ENCODE results near the gene SLC30A10.
A peak's percentile ranks its signal among the peaks of the same experiment; 100 is the strongest.
"Not testable (repeated sequence)": the region's sequence is repeated elsewhere in the genome, so short reads cannot be mapped to it uniquely, and the experiment has no call there.

SLC30A10 gene

GRCh38 chr1:219938706-219939105 is 10.3 kb upstream of the SLC30A10 start:
- DNase-seq, result peak; percentile 64
- TF ChIP-seq, protein P1, sequence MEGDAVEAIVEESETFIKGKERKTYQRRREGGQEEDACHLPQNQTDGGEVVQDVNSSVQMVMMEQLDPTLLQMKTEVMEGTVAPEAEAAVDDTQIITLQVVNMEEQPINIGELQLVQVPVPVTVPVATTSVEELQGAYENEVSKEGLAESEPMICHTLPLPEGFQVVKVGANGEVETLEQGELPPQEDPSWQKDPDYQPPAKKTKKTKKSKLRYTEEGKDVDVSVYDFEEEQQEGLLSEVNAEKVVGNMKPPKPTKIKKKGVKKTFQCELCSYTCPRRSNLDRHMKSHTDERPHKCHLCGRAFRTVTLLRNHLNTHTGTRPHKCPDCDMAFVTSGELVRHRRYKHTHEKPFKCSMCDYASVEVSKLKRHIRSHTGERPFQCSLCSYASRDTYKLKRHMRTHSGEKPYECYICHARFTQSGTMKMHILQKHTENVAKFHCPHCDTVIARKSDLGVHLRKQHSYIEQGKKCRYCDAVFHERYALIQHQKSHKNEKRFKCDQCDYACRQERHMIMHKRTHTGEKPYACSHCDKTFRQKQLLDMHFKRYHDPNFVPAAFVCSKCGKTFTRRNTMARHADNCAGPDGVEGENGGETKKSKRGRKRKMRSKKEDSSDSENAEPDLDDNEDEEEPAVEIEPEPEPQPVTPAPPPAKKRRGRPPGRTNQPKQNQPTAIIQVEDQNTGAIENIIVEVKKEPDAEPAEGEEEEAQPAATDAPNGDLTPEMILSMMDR (IDR thresholded peaks at IDR 0.05; ENCODE audit: low read depth, low read length), result no peak
- Histone ChIP-seq H3K27ac (no peak overlapping the region), H3K9me3 (ENCODE audit: severe bottlenecking) (no peaks in the 10 kb centered on the region), H3K36me3 (no peaks in the 10 kb centered on the region), H3K27me3 (ENCODE audit: insufficient read depth, low read depth, severe bottlenecking) (no peaks in the 10 kb centered on the region), H3K4me3 (ENCODE audit: low read depth, low read length) (no peak overlapping the region)

DNA sequence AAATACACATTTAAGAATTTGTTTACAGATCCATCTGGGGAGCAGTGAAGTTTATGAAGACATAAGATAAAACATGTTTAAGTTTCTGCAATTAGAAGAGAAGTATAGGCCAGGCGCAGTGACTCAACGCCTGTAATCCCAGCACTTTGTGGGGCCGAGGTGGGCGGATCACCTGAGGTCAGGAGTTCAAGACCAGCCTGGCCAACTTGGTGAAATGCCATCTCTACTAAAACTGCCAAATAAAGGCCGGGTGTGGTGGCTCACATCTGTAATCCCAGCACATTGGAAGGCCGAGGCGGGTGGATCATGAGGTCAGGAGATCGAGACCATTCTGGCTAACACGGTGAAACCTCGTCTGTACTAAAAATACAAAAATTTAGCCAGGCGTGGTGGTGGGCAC is 5.4 kb upstream of the SLC30A10 start:
- H3K27me3 ChIP-seq (ENCODE audit: insufficient read depth, low read depth, severe bottlenecking); H3K4me3 ChIP-seq (ENCODE audit: low read depth, low read length); H3K27ac ChIP-seq; H3K36me3 ChIP-seq; H3K9me3 ChIP-seq (ENCODE audit: severe bottlenecking); DNase-seq: not testable (repeated sequence)

DNA sequence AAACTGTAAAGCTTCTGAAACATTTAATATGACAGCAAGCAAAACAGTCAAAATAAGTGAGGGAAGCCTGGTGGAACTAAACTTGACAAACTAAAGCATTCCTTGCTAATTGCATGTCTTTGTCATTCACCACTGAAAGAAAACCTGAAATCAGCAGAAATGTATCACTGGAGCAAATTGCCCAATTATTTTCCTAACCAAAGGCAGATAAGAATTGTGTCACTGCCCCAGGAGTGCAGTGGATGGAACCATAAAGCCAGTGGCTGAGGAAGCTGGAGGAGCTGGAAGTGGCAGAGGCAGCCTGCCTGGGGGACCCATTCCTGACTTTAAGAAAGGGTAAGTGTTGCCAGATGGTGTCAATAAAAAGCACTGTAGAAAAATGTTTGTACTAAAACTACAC is 2.7 kb upstream of the SLC30A10 start:
- H3K36me3 ChIP-seq, result no peaks in the 10 kb centered on the region
- TF ChIP-seq, protein P1 (IDR thresholded peaks at IDR 0.05; ENCODE audit: low read depth, low read length), result no peak
- H3K27ac ChIP-seq, result no peak overlapping the region
- H3K27me3 ChIP-seq (ENCODE audit: insufficient read depth, low read depth, severe bottlenecking), result no peaks in the 10 kb centered on the region
- H3K9me3 ChIP-seq (ENCODE audit: severe bottlenecking), result no peaks in the 10 kb centered on the region
- H3K4me3 ChIP-seq (ENCODE audit: low read depth, low read length), result no peak overlapping the region
- DNase-seq, result no peak

DNA sequence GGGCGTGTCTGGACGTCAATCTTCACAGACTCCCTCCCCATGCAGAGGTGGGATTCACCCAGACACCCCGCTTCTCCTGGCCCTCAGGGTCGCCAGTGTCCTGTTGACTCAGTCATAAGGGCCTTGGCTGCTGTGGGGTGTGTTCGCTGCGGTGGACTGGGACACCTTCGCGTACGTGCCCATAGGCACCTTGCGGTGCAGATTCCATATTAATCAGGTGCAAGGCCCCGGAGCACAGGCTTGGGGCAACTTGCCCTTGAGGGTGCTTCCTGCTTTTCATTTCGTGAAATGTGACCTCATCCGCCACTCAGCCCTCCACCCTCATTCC is 398 bp upstream of the SLC30A10 start:
- peak overlapping the region; percentile 65 for H3K4me3 ChIP-seq (ENCODE audit: low read depth, low read length)
- no peaks in the 10 kb centered on the region for H3K9me3 ChIP-seq (ENCODE audit: severe bottlenecking)
- no peak overlapping the region for H3K27ac ChIP-seq
- no peaks in the 10 kb centered on the region for H3K36me3 ChIP-seq
- DNase-seq, result no peak
- H3K27me3 ChIP-seq (ENCODE audit: insufficient read depth, low read depth, severe bottlenecking), result no peaks in the 10 kb centered on the region
- TF ChIP-seq, protein P1 (IDR thresholded peaks at IDR 0.05; ENCODE audit: low read depth, low read length), result no peak

DNA sequence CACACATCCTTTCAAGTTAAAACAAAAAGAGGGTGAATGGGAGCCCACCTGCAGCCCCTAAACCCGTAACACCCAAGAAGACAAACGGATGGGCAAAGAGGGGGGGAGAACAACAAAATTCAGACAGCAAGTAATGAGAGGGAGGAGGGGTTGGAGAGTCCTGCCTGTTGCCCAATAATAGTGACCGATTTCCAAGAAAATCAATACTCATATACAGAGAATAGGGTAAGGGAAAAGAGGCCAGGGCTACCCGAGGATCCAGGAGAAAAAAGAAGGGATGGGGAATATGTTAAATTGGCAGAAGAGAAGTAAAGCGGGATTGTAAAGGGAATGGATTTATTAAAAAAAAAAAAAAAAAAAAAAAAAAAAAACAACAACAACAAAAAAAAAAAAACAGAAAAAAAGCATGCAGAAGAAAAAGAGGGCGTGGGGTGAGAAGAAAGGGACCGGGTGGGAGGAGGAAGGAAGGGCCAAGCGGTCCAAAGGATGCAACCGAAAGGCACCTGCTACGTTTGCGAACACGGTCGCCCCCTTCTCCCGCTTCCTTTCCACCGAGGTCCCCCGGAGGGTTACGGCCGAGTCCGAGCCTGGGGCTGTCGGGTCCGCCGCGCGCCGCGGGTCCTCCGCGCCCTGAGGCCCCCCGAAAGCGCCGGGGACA is 930 bp downstream of the SLC30A10 start:
- no peaks in the 10 kb centered on the region for H3K36me3 ChIP-seq
- H3K9me3 ChIP-seq (ENCODE audit: severe bottlenecking), result no peaks in the 10 kb centered on the region
- H3K27me3 ChIP-seq (ENCODE audit: insufficient read depth, low read depth, severe bottlenecking), result no peaks in the 10 kb centered on the region
- DNase-seq, result no peak
- no peak overlapping the region; the same call in 1 of the 2 replicates for H3K27ac ChIP-seq
- TF ChIP-seq, protein P1 (IDR thresholded peaks at IDR 0.05; ENCODE audit: low read depth, low read length), result no peak
- H3K4me3 ChIP-seq (ENCODE audit: low read depth, low read length), result peak overlapping the region; percentile 65

GRCh38 chr1:219926363-219926998 is 1.9 kb downstream of the SLC30A10 start:
- Histone ChIP-seq H3K27ac (no peak overlapping the region), H3K27me3 (ENCODE audit: insufficient read depth, low read depth, severe bottlenecking) (no peaks in the 10 kb centered on the region), H3K9me3 (ENCODE audit: severe bottlenecking) (no peaks in the 10 kb centered on the region), H3K4me3 (ENCODE audit: low read depth, low read length) (no peak overlapping the region), H3K36me3 (no peaks in the 10 kb centered on the region)
- no peak for DNase-seq
- TF ChIP-seq, protein P1 (IDR thresholded peaks at IDR 0.05; ENCODE audit: low read depth, low read length), result no peak
